ENCODE data around the gene GALNT14. TPM values are rescaled to one million over a fixed set of nuclear protein-coding genes. Genes with fewer than 3 reads are reported as not detected.

Gene GALNT14
- total RNA-seq, 2 donors from 2014 or later, result 0.52 TPM; not detected in 1

DNA sequence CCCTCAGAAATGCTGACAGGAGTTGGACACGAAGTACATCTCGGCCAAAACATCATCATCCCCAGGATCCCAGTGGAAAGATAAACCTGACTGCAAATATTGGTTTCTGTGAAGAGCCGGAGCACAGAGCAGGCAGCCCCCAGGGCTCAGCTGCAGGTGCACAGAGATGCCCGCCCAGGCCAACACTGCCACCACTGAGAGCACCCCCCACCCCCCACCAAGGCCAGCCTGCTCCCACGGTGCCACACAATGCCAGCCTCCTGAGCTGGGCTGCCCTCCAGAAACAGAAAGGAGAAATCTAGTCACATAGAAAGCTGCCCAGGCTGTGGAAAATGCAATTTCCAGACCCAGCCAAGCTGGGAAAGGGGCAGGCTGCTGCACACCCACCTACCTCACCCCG lies 71.7 kb downstream of the GALNT14 start:
- Mint-ChIP-seq H3K4me1 (no peaks in the 10 kb centered on the region), H3K4me3 (no peak overlapping the region), H3K9me3 (no peaks in the 10 kb centered on the region), H3K36me3 (ENCODE audit: low read depth) (no peaks in the 10 kb centered on the region), H3K27me3 (peaks cover 12% of the 10 kb centered on the region), H3K27ac (no peak overlapping the region)
- ATAC-seq (replicated peaks), result no peak

- H3K4me3 Mint-ChIP-seq, result no peak overlapping the region
- no peaks in the 10 kb centered on the region for H3K36me3 Mint-ChIP-seq (ENCODE audit: low read depth)
- no peak overlapping the region for H3K27ac Mint-ChIP-seq
- no peak for ATAC-seq (replicated peaks)
- no peaks in the 10 kb centered on the region for H3K4me1 Mint-ChIP-seq
- no peaks in the 10 kb centered on the region for H3K9me3 Mint-ChIP-seq
- H3K27me3 Mint-ChIP-seq, result peaks cover 17% of the 10 kb centered on the region
Observed at GRCh38 chr2:31066086-31066485, 72.2 kb downstream of the GALNT14 start.

GRCh38 chr2:31065356-31065755 lies 72.9 kb downstream of the GALNT14 start:
- Mint-ChIP-seq H3K4me3 (no peak overlapping the region), H3K27ac (no peak overlapping the region), H3K27me3 (peaks cover 20% of the 10 kb centered on the region), H3K36me3 (ENCODE audit: low read depth) (no peaks in the 10 kb centered on the region), H3K9me3 (no peaks in the 10 kb centered on the region), H3K4me1 (no peaks in the 10 kb centered on the region)
- no peak for ATAC-seq (replicated peaks)

DNA sequence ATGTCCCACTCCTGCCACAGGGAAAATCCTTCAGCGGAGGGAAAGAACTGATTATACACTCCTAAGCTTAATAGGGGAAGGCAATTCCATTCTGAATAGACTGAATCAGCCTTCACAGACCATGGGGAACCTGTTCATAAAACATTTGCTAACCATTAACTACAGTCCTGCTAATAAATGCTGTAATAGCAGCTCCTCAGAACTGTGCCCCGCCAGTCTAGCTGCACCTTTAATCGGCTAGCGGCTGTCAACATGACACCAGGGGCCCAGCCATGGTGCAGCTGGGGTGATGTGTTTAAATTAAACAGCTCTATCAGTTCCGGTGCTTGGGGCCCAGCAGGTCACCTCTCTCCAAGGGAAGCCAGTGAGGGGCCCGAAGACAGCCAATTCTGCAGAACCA lies 77.8 kb downstream of the GALNT14 start:
- Mint-ChIP-seq H3K9me3 (no peaks in the 10 kb centered on the region), H3K4me3 (no peak overlapping the region), H3K27ac (no peak overlapping the region), H3K27me3 (peaks cover 17% of the 10 kb centered on the region), H3K4me1 (no peaks in the 10 kb centered on the region), H3K36me3 (ENCODE audit: low read depth) (no peaks in the 10 kb centered on the region)
- no peak for ATAC-seq (replicated peaks)

GRCh38 chr2:31058096-31059035 lies 79.9 kb downstream of the GALNT14 start:
- no peaks in the 10 kb centered on the region for H3K4me1 Mint-ChIP-seq
- no peak overlapping the region for H3K4me3 Mint-ChIP-seq
- no peaks in the 10 kb centered on the region for H3K36me3 Mint-ChIP-seq (ENCODE audit: low read depth)
- ATAC-seq (replicated peaks), result no peak
- H3K27me3 Mint-ChIP-seq, result peaks cover 18% of the 10 kb centered on the region
- H3K27ac Mint-ChIP-seq, result no peak overlapping the region
- no peaks in the 10 kb centered on the region for H3K9me3 Mint-ChIP-seq

DNA sequence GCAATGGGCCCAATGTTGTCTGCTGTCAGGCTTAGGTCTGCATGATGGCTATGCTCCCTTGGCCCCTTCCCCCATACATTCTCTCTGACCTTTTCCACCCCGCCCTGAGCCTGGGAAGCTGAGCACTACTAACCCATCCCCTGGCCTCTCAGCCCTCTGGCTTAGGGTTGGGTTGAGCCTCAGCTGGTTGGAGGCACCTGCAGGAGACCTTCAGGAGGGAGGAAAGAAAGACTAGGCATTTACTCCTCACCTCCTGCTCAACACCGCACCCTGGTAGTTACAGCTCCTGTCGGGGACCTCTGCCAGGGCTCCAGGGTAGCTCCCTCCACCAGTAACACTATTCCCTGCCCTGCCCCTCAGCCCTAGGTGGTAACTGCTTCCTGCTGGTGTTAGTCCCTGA lies 80.5 kb downstream of the GALNT14 start:
- Mint-ChIP-seq H3K4me3 (no peak overlapping the region), H3K4me1 (no peaks in the 10 kb centered on the region), H3K27me3 (peaks cover 19% of the 10 kb centered on the region), H3K36me3 (ENCODE audit: low read depth) (no peaks in the 10 kb centered on the region), H3K9me3 (no peaks in the 10 kb centered on the region), H3K27ac (no peak overlapping the region)
- ATAC-seq (replicated peaks), result no peak

- no peak for ATAC-seq (replicated peaks)
- Mint-ChIP-seq H3K36me3 (ENCODE audit: low read depth) (no peaks in the 10 kb centered on the region), H3K4me3 (no peak overlapping the region)
Observed at GRCh38 chr2:31055938-31056337, 82.3 kb downstream of the GALNT14 start.

DNA sequence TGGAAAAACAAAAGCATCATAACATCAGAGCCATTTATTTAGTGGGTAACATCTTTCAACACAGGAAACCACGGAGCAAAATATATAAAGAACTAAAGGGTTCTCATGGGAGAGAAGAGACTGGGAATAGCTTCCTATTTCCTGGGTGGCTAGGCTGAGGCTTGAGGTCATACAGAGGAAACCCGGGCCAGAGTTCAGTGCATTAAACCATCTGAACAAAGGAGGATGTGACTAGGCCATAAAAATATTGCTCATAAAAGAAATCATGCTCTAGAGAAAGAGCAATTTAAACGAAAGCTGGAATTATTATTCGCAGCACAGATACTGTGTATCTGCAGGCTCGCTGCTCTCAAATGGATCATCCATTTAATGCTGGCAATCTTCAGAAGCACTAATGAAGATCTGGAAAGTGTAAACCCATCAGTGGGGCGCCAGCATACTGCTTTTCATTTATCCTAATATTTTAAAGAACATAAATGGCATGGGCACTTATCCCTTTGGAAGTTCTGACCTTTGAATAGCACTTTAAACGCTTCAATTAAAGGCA lies 83.3 kb downstream of the GALNT14 start:
- Mint-ChIP-seq H3K4me3 (no peak overlapping the region), H3K9me3 (no peaks in the 10 kb centered on the region), H3K4me1 (peaks cover 5% of the 10 kb centered on the region), H3K27ac (no peak overlapping the region), H3K27me3 (peaks cover 5% of the 10 kb centered on the region), H3K36me3 (ENCODE audit: low read depth) (no peaks in the 10 kb centered on the region)
- ATAC-seq (replicated peaks), result no peak

More at GRCh38 chr2:31055938-31056337, 82.3 kb downstream of the GALNT14 start:
- H3K27me3 Mint-ChIP-seq, result peaks cover 7% of the 10 kb centered on the region
- H3K4me1 Mint-ChIP-seq, result peaks cover 5% of the 10 kb centered on the region
- no peaks in the 10 kb centered on the region for H3K9me3 Mint-ChIP-seq
- H3K27ac Mint-ChIP-seq, result no peak overlapping the region

DNA sequence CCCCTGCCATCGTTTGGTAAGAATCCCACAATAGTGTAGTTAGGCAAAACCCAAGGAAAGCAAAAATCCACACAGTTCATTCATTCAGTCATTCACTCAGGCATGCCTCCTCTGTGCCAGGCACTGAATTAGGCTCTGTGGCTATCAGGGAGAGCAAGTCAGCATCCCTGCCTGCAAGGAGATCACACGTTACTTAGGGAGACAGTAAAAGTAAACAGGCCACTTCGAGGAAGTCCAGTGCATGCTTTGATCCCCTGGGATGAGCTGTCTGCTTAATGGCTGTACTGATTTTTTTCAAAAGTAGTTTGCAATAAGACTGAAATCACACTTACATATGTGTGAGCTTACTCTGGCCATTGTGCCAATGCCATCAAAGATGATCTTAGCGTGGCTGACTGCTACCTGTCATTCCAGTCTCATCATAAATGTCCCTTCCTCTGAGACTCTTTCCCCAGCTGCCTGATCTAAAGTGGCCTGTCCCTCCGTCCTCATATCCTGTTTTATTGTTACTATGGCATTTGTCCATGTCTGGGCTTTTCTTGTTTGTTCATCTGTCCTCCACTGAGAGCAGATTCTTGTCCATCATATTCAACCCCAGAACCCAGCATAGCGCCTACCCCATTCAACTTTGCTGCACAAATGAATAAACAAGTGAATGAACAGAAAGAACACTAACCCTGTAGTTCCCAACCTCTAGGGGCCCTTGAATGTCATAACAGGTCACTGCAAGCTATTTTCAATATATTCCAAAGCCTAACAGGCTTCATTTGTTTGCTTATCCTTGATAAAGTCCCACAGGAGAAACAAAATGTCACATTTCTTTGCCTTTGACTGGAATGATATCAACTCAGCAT lies 84.1 kb downstream of the GALNT14 start:
- Mint-ChIP-seq H3K9me3 (no peaks in the 10 kb centered on the region), H3K27ac (no peak overlapping the region), H3K4me1 (peaks cover 5% of the 10 kb centered on the region), H3K4me3 (no peak overlapping the region), H3K36me3 (ENCODE audit: low read depth) (no peaks in the 10 kb centered on the region), H3K27me3 (peaks cover 5% of the 10 kb centered on the region)
- no peak for ATAC-seq (replicated peaks)

GRCh38 chr2:31052284-31052683 lies 86.0 kb downstream of the GALNT14 start:
- H3K27ac Mint-ChIP-seq, result no peak overlapping the region

DNA sequence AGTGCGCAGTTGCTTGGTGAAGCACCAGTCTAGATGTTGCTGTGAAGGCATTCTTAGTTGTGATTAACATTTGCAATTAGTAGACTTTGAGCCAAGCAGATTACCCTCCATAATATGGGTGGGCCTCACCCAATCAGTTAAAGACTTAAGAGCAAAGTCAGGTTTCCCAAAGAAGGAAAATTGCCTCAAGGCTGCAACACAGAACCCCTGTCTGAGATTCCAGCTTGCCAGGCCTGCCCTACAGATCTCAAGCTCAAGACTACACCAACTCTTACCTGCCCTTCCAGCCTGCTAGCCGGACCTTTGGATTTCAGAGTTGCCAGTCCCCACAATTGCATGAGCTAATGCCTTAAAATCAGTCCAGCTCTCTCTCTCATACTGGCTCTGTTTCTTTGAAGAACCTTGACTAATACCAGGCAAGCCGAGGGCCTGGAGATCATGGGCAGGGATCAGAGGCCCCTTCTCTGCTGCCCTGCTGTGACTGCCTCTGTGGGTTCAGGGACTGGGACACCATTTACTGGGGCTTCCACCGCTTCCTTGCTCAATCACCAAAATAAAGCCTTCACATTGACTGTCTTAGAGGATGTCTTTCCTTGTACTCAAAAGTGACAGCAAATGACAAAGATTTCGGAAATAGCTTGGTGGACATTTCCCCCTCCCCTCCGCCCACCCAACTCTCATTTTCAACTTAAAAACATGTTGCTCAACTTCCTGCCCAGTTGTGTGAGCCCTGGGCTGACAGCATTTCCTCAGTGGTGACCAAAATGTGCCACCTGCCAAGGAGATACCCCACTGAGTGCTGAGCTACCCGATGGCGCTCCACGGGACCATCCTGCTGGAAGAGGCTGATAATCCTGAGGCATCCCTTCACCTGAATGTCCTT lies 86.7 kb downstream of the GALNT14 start:
- peaks cover 5% of the 10 kb centered on the region for H3K4me1 Mint-ChIP-seq
- H3K27ac Mint-ChIP-seq, result no peak overlapping the region
- H3K4me3 Mint-ChIP-seq, result no peak overlapping the region
- no peaks in the 10 kb centered on the region for H3K9me3 Mint-ChIP-seq
- peak; percentile 67 for ATAC-seq (replicated peaks)
- H3K36me3 Mint-ChIP-seq (ENCODE audit: low read depth), result no peaks in the 10 kb centered on the region
- H3K27me3 Mint-ChIP-seq, result peaks cover 5% of the 10 kb centered on the region

More at GRCh38 chr2:31052284-31052683, 86.0 kb downstream of the GALNT14 start:
- H3K4me1 Mint-ChIP-seq, result peaks cover 5% of the 10 kb centered on the region
- H3K9me3 Mint-ChIP-seq, result no peaks in the 10 kb centered on the region
- H3K36me3 Mint-ChIP-seq (ENCODE audit: low read depth), result no peaks in the 10 kb centered on the region
- H3K4me3 Mint-ChIP-seq, result no peak overlapping the region
- H3K27me3 Mint-ChIP-seq, result peaks cover 5% of the 10 kb centered on the region
- no peak for ATAC-seq (replicated peaks)

DNA sequence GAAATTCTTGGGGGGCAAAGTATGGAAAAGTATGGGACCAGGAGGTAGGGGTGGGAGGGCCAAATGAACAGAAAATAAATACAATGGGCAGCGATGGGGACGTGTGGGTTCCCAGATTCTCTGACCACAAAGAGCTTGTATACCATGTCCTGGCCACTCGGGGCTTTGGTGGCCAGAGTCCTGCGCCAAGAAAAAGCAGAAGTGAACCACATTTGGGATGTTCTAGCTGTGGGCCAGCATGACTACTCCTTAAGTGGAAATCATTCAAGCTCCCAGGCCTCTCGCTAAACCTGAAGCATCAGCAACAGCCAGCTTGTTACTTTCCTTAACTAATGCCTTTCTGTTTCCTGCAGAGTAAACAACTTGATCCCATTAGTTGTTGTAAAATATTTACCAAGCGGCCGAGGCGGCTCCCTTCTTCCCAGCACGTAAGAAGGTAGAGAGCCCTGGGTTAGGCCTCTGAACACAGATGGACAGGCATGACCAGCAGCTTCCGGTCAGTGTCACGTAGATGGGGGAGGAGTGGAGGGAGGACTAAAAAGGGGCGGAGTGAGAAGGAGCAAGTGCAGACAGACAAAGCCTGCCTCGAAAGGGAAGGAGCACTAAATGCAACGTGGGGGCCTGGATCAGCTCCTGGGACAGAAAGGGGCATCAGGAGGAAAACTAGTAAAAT lies 88.2 kb downstream of the GALNT14 start:
- Mint-ChIP-seq H3K36me3 (ENCODE audit: low read depth) (no peaks in the 10 kb centered on the region), H3K9me3 (no peaks in the 10 kb centered on the region), H3K27me3 (peaks cover 5% of the 10 kb centered on the region), H3K4me3 (no peak overlapping the region), H3K4me1 (peaks cover 5% of the 10 kb centered on the region), H3K27ac (no peak overlapping the region)
- no peak for ATAC-seq (replicated peaks)

DNA sequence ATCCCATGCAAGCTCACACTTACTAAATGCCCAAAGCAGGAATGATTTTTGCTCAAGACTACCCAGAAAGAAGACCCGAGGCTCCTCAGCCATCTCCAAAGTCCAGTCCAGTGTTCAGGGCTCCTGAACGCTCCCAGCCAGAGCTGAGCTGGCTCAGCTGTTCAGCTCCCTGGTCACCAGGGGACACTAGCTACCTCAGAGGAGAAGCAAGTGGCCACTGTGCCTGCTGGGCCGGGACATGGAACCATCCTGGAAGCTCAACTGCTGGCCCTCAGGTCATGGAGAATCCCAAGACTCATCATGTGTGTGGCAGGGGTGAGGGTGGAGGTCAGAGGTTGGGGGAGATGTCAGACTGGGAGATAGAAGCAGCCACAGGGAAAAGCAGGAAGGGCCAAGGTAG lies 89.0 kb downstream of the GALNT14 start:
- Mint-ChIP-seq H3K27ac (no peak overlapping the region), H3K4me3 (no peak overlapping the region), H3K27me3 (peaks cover 5% of the 10 kb centered on the region), H3K9me3 (no peaks in the 10 kb centered on the region), H3K4me1 (peaks cover 5% of the 10 kb centered on the region), H3K36me3 (ENCODE audit: low read depth) (no peaks in the 10 kb centered on the region)
- no peak for ATAC-seq (replicated peaks)
